Brain microvascular endothelial cell (primary cell): ENCODE measurements around the gene NEGR1.

ENCODE experiments used
- DNase-seq: peaks from one replicate; pipeline ENCODE4 v3.0.0-alpha.2; 2020
- H3K27ac ChIP-seq: fragments of 250-450 bp; sonication (Bioruptor Pico); 2 replicates; pipeline ENCODE4 v1.5.1; 2020; ENCODE audit warnings: mild to moderate bottlenecking, moderate library complexity
- H3K27me3 ChIP-seq: fragments of 250-450 bp; sonication (Bioruptor Pico); replicated peaks from 2 replicates; pipeline ENCODE4 v1.5.1; 2020; ENCODE audit warnings: mild to moderate bottlenecking
- H3K36me3 ChIP-seq: fragments of 250-450 bp; sonication (Bioruptor Pico); replicated peaks from 2 replicates; pipeline ENCODE4 v1.5.1; 2020; ENCODE audit warnings: mild to moderate bottlenecking
- H3K4me3 ChIP-seq: 2 replicates; pipeline ENCODE4 v1.5.1; 2011; ENCODE audit warnings: low read depth, mild to moderate bottlenecking, control low read depth, low read length, moderate library complexity
- in situ Hi-C: cut with HindIII; loops from 2 replicates; pipeline ENCODE4 v1.10.0; 2017; ENCODE audit warnings: low sequenced_read_pairs, low pct_ligation_motif_present
- TF ChIP-seq, protein P1 (sequence below): IDR thresholded peaks from 2 replicates; pipeline ENCODE4 v1.5.1; 2011; ENCODE audit warnings: low read depth, mild to moderate bottlenecking, moderate library complexity, low read length, control low read depth, inconsistent platforms; ENCODE audit errors: missing control alignments

The NEGR1 gene

DNA sequence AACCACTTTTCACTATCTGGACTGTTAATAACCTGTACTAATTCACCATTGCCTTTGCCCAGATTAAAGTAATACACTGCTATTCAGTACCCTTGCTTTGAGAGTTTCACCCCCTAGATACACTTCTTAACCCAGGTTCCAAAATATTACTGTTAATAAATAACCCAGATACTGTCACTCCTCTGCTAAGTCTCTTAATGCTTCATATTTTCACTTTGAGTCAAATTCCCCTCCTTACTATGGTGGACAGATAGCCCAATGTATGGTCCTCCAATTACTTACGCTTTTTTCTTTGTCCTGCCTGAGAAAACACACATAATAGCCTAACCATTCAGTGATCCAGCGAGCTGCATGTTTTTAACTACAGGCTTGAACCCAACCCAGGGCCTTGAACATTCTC is 152.5 kb downstream of the NEGR1 start:
- TF ChIP-seq, protein P1, sequence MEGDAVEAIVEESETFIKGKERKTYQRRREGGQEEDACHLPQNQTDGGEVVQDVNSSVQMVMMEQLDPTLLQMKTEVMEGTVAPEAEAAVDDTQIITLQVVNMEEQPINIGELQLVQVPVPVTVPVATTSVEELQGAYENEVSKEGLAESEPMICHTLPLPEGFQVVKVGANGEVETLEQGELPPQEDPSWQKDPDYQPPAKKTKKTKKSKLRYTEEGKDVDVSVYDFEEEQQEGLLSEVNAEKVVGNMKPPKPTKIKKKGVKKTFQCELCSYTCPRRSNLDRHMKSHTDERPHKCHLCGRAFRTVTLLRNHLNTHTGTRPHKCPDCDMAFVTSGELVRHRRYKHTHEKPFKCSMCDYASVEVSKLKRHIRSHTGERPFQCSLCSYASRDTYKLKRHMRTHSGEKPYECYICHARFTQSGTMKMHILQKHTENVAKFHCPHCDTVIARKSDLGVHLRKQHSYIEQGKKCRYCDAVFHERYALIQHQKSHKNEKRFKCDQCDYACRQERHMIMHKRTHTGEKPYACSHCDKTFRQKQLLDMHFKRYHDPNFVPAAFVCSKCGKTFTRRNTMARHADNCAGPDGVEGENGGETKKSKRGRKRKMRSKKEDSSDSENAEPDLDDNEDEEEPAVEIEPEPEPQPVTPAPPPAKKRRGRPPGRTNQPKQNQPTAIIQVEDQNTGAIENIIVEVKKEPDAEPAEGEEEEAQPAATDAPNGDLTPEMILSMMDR: no peak
- no peaks in the 10 kb centered on the region for H3K27me3 ChIP-seq
- H3K4me3 ChIP-seq: no peak overlapping the region
- no peak for DNase-seq
- H3K27ac ChIP-seq: no peak overlapping the region
- in situ Hi-C loops: no loop called here
- H3K36me3 ChIP-seq: no peaks in the 10 kb centered on the region

DNA sequence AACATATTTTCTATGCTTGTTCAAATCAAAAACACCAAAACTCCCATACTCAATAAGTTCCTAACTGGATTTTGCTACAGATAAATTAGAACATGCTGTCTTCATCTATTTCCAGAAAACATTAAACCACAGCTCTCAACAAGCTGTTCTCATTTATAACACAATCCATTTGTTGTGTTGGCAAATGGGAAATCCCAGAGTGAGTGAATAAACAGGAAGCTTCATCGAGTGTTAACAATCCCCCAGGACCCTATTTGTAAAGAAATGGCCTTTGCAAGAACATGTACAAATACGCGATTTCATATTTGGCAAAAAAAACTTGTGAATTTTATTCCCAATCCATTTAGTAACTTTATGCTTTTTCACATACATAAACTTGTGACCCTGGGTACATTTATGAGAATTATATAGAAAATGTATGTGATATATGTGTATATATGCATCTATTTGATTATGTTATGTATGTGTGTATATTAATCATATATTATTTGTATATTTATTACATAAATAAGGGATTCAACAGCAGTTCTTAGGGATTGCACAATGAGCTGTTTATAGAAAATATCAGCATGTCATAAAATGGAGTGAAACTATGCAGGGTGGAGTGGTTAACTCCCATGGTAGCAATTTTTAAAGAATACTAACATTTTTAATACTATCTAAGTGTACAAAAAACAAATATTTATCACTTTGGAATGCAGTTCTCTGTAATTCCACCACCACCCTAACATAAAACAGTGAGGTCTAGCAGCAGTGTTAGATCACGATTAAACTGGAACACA is 160.0 kb downstream of the NEGR1 start:
- H3K27ac ChIP-seq: no peak overlapping the region
- DNase-seq: no peak
- H3K4me3 ChIP-seq: no peak overlapping the region
- no peaks in the 10 kb centered on the region for H3K36me3 ChIP-seq
- TF ChIP-seq, protein P1: no peak
- no peaks in the 10 kb centered on the region for H3K27me3 ChIP-seq
- in situ Hi-C loops: no loop called here

DNA sequence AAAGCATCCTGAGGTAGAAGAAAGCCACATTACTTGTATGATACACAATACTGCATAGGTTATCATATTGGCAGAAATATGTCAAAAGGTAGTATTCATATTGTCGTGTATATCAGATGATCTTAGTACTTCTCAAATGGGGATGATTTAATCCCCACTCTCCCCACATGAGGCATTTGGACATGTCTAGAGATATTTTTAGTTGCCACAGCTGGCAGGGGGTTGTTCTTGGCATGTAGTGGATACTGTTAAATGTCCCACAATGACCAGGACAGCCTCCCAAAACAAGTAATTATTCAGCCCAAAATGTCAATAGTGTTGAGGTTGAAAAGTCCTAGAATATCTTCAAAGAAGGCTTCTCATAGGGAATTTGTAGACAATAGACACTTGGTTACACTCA is 162.8 kb downstream of the NEGR1 start:
- Histone ChIP-seq H3K4me3 (no peak overlapping the region), H3K36me3 (no peaks in the 10 kb centered on the region), H3K27me3 (no peaks in the 10 kb centered on the region), H3K27ac (no peak overlapping the region)
- TF ChIP-seq, protein P1: no peak
- no peak for DNase-seq
- in situ Hi-C loops: no loop called here

DNA sequence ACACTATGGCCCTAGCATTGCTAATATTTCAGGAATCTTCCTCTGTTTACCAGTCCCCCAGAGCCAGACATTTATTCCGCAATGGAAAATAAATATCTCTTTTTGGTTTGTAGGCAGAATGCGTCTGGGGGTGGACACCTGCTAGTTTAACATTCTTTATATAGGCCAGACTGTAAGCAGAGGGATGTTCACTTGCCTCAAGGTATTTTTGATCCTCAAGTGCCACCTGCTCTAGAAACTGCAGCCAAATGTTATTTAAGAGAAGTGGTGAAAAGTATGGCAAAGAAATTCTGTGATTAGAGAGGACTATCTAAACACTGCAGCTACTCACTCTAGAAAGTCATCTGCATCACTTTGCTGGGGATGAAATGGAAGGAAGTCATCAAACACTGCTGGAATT is 164.7 kb downstream of the NEGR1 start:
- Histone ChIP-seq H3K4me3 (no peak overlapping the region), H3K36me3 (no peaks in the 10 kb centered on the region), H3K27ac (no peak overlapping the region), H3K27me3 (no peaks in the 10 kb centered on the region)
- TF ChIP-seq, protein P1: no peak
- DNase-seq: no peak
- in situ Hi-C loops: no loop called here

DNA sequence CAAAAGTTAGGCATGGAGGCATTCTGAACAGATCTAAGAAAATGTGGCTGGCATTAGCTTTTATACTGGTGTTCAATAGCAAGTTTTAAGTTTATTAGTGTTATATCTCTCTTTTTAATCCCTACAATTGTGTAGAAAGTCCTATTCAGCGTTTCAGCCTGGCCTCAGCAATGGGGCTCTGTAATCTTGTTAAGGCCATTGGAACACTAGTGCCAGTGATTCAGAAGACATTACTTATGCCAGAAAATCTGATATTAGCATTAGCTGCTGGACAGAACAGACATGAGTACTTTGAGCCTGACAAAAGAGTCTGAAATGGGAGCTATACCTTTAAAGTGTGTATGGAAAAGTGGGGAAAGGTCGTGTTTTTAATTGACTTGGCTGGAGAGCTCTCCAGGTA is 167.0 kb downstream of the NEGR1 start:
- H3K27me3 ChIP-seq: no peaks in the 10 kb centered on the region
- no peak overlapping the region for H3K4me3 ChIP-seq
- DNase-seq: no peak
- in situ Hi-C loops: no loop called here
- H3K27ac ChIP-seq: no peak overlapping the region
- H3K36me3 ChIP-seq: no peaks in the 10 kb centered on the region
- TF ChIP-seq, protein P1: no peak

DNA sequence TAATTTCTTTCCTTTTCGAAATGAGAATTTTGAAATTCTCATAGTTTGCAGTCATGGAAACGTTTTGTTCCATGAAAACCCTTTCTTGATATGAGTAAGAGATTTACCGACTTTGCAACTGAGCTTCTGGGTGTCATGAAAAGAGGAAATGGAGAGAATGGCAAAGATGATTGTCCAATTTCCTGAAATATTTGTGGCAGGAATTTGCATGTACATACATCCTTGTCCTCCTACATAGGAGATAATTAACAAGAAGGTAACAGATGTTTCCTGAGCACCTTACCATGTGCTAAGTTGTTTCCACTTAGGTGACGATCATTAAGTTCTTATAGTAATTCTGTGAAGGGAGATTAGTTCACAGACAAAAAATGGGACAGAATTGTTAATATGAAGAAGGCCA is 170.7 kb downstream of the NEGR1 start:
- no peaks in the 10 kb centered on the region for H3K27me3 ChIP-seq
- no peak overlapping the region for H3K27ac ChIP-seq
- no peak for DNase-seq
- in situ Hi-C loops: no loop called here
- TF ChIP-seq, protein P1: no peak
- no peak overlapping the region for H3K4me3 ChIP-seq
- H3K36me3 ChIP-seq: no peaks in the 10 kb centered on the region
